OCI-LY1 (cell line): ENCODE measurements around the gene NPM1.
A peak's percentile ranks its signal among the peaks of the same experiment; 100 is the strongest.

ENCODE experiments used
- H2AFZ ChIP-seq: fragments of 200-600 bp; sonication (generic), shearing (Covaris generic); 2 replicates; pipeline ENCODE4 v1.6.0; 2014; ENCODE audit warnings: antibody characterized with exemption, mild to moderate bottlenecking, low read length
- H3F3A ChIP-seq: fragments of 200-600 bp; sonication (generic), shearing (Covaris generic); 2 replicates; pipeline ENCODE4 v1.6.0; 2014; ENCODE audit warnings: mild to moderate bottlenecking, antibody characterized with exemption, low read length, moderate library complexity; ENCODE audit not compliant: insufficient read depth
- H3K27ac ChIP-seq: fragments of 200-600 bp; sonication (generic); 2 replicates; pipeline ENCODE4 v1.5.1; 2014; ENCODE audit warnings: low read length, mixed run types, mild to moderate bottlenecking, low read depth; ENCODE audit not compliant: poor library complexity, severe bottlenecking
- H3K27me3 ChIP-seq: fragments of 200-600 bp; sonication (generic); 2 replicates; pipeline ENCODE4 v1.6.0; 2014; ENCODE audit warnings: antibody characterized with exemption, mild to moderate bottlenecking, low read length, moderate library complexity; ENCODE audit not compliant: insufficient read depth
- H3K36me3 ChIP-seq: fragments of 200-600 bp; sonication (generic); 2 replicates; pipeline ENCODE4 v1.6.1; 2014; ENCODE audit warnings: mild to moderate bottlenecking, antibody characterized with exemption, low read length, moderate library complexity, mixed read lengths; ENCODE audit not compliant: insufficient read depth
- H3K4me1 ChIP-seq: fragments of 200-600 bp; sonication (generic); 2 replicates; pipeline ENCODE4 v1.5.1; 2014; ENCODE audit warnings: mild to moderate bottlenecking, low read length, moderate library complexity; ENCODE audit not compliant: insufficient read depth, severe bottlenecking
- H3K4me2 ChIP-seq: fragments of 200-600 bp; sonication (generic), shearing (Covaris generic); 2 replicates; pipeline ENCODE4 v1.6.1; 2014; ENCODE audit warnings: low read length
- H3K4me3 ChIP-seq: fragments of 200-600 bp; sonication (generic); 2 replicates; pipeline ENCODE4 v1.5.1; 2014; ENCODE audit warnings: low read length, low read depth, mild to moderate bottlenecking, mixed read lengths; ENCODE audit not compliant: poor library complexity, severe bottlenecking
- H3K79me2 ChIP-seq: fragments of 200-600 bp; shearing (Covaris generic); 2 replicates; pipeline ENCODE4 v1.6.1; 2016; ENCODE audit warnings: mixed run types, low read length, mixed read lengths; ENCODE audit not compliant: insufficient read depth
- H3K9ac ChIP-seq: fragments of 200-600 bp; sonication (generic), shearing (Covaris generic); 2 replicates; pipeline ENCODE4 v1.6.1; 2014; ENCODE audit warnings: mild to moderate bottlenecking, low read length, mixed read lengths
- H3K9me2 ChIP-seq: fragments of 200-600 bp; sonication (generic), shearing (Covaris generic); 2 replicates; pipeline ENCODE4 v1.6.1; 2014; ENCODE audit warnings: low read depth, mild to moderate bottlenecking, low read length, mixed read lengths
- H3K9me3 ChIP-seq: fragments of 200-600 bp; shearing (Covaris generic); 2 replicates; pipeline ENCODE4 v1.6.1; 2014; ENCODE audit warnings: low read length, mixed read lengths
- H4K20me1 ChIP-seq: fragments of 200-600 bp; sonication (generic), shearing (Covaris generic); 2 replicates; pipeline ENCODE4 v1.6.0; 2016; ENCODE audit warnings: mild to moderate bottlenecking, low read length; ENCODE audit not compliant: insufficient read depth
- CTCF ChIP-seq: fragments of 200-600 bp; sonication (generic), shearing (Covaris generic); IDR thresholded peaks from 2 replicates; pipeline ENCODE4 v1.5.1; 2017; ENCODE audit warnings: mild to moderate bottlenecking, antibody characterized with exemption, low read length, moderate library complexity, mixed read lengths
- EZH2 ChIP-seq: fragments of 200-600 bp; sonication (generic), shearing (Covaris generic); IDR thresholded peaks from 2 replicates; pipeline ENCODE4 v1.8.0; 2017; ENCODE audit warnings: borderline replicate concordance, mixed run types, mild to moderate bottlenecking, antibody characterized with exemption, low read length, moderate library complexity, mixed read lengths

Gene NPM1

GRCh38 chr5:171342362-171343111 lies 45.1 kb upstream of the NPM1 start:
- H3K27ac ChIP-seq: no peak overlapping the region
- H3K9me3 ChIP-seq: no peaks in the 10 kb centered on the region
- no peaks in the 10 kb centered on the region for H4K20me1 ChIP-seq
- no peaks in the 10 kb centered on the region for H3K4me1 ChIP-seq
- H3K9ac ChIP-seq: no peak overlapping the region
- H3K9me2 ChIP-seq: no peaks in the 10 kb centered on the region
- H3K4me2 ChIP-seq: no peak overlapping the region
- H3K4me3 ChIP-seq: no peak overlapping the region
- peak; percentile 71 for TF ChIP-seq CTCF
- no peak for TF ChIP-seq EZH2
- no peaks in the 10 kb centered on the region for H3K79me2 ChIP-seq
- no peaks in the 10 kb centered on the region for H3K27me3 ChIP-seq
- H2AFZ ChIP-seq: no peak overlapping the region
- no peaks in the 10 kb centered on the region for H3K36me3 ChIP-seq
- no peaks in the 10 kb centered on the region for H3F3A ChIP-seq

- no peak overlapping the region for H3K27ac ChIP-seq
- no peaks in the 10 kb centered on the region for H3K27me3 ChIP-seq
- no peaks in the 10 kb centered on the region for H3F3A ChIP-seq
- no peaks in the 10 kb centered on the region for H3K79me2 ChIP-seq
- no peaks in the 10 kb centered on the region for H3K9me3 ChIP-seq
- no peak for TF ChIP-seq CTCF
- no peak for TF ChIP-seq EZH2
- H3K36me3 ChIP-seq: no peaks in the 10 kb centered on the region
- H2AFZ ChIP-seq: no peak overlapping the region
- no peaks in the 10 kb centered on the region for H3K9me2 ChIP-seq
- H3K4me3 ChIP-seq: no peak overlapping the region
- H3K4me2 ChIP-seq: no peak overlapping the region
- no peaks in the 10 kb centered on the region for H3K4me1 ChIP-seq
- H3K9ac ChIP-seq: no peak overlapping the region
- H4K20me1 ChIP-seq: no peaks in the 10 kb centered on the region
Observed at GRCh38 chr5:171344936-171345608, 42.6 kb upstream of the NPM1 start.

GRCh38 chr5:171351536-171352073 lies 36.0 kb upstream of the NPM1 start:
- Histone ChIP-seq H3K79me2 (no peaks in the 10 kb centered on the region), H3K36me3 (no peaks in the 10 kb centered on the region), H2AFZ (no peak overlapping the region), H4K20me1 (no peaks in the 10 kb centered on the region), H3K9ac (no peak overlapping the region), H3K27ac (no peak overlapping the region), H3K9me2 (no peaks in the 10 kb centered on the region), H3K4me3 (no peak overlapping the region), H3K4me2 (no peak overlapping the region), H3F3A (no peaks in the 10 kb centered on the region), H3K27me3 (peaks cover 1% of the 10 kb centered on the region; the same call in 1 of the 2 replicates), H3K9me3 (no peaks in the 10 kb centered on the region), H3K4me1 (no peaks in the 10 kb centered on the region)
- no peak for TF ChIP-seq CTCF
- no peak for TF ChIP-seq EZH2
